Stomach smooth muscle (tissue), 2 donors: Measurements from ENCODE around the gene MAML3.

Experiments used
- H3K27ac ChIP-seq: one replicate; pipeline ENCODE4 v1.7.0; 2013; ENCODE audit warnings: mild to moderate bottlenecking, low read length, inconsistent platforms
- H3K27me3 ChIP-seq, 2 donors: one replicate each; pipeline ENCODE4 v1.7.0; 2013; ENCODE audit warnings: low read length in 2 of 2; ENCODE audit not compliant: insufficient read depth in 2 of 2, control insufficient read depth in 1 of 2
- H3K36me3 ChIP-seq, 2 donors: one replicate each; pipeline ENCODE4 v1.7.0; 2013; ENCODE audit warnings: low read length in 2 of 2; ENCODE audit not compliant: control insufficient read depth in 2 of 2, insufficient read depth in 2 of 2
- H3K4me1 ChIP-seq: one replicate; pipeline ENCODE4 v1.7.0; 2013; ENCODE audit warnings: low read length; ENCODE audit not compliant: control insufficient read depth, insufficient read depth
- H3K4me3 ChIP-seq, 2 donors: one replicate each; pipeline ENCODE4 v1.7.0; 2013; ENCODE audit warnings: low read length in 2 of 2
- H3K9ac ChIP-seq, 2 donors: one replicate each; pipeline ENCODE4 v1.7.0; 2013; ENCODE audit warnings: low read length in 2 of 2, mild to moderate bottlenecking in 1 of 2
- H3K9me3 ChIP-seq, 2 donors: one replicate each; pipeline ENCODE4 v1.7.0; 2013; ENCODE audit warnings: low read length in 2 of 2; ENCODE audit not compliant: control insufficient read depth in 2 of 2
- donor health status: healthy.
- donor health status: Pancreatic carcinoma.

The MAML3 gene

DNA sequence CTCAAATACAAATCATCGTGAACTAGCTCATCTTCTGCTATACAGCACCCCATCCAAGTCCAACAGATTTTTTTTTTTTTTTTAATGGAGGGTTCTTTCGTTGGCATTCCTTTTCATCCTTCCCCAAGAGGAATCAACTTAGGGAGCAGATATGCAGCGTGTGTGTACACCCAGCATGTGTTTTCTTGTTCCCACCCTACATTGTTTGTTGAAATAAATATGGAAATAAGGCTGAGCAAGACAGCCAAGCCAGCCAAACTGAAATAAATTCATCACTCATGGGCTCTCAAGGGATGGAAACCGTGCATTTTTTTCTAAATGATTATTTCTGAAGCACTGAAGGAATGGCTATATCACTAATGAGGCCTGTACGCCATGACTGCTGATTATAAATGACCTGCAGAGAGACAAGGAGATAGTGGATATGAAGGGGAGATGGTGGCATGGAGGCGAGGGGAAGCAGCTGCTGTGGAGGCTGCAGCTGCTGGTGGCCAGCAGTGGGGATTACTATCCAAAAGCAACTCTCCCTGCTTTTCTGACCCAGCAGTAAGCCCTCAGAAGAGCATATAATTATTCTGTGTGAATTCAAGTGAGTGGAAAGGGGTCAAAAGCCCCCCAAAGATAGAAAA, 314.5 kb downstream of the MAML3 start:
- Histone ChIP-seq H3K27me3 (no peaks in the 10 kb centered on the region), H3K4me1 (no peaks in the 10 kb centered on the region)

DNA sequence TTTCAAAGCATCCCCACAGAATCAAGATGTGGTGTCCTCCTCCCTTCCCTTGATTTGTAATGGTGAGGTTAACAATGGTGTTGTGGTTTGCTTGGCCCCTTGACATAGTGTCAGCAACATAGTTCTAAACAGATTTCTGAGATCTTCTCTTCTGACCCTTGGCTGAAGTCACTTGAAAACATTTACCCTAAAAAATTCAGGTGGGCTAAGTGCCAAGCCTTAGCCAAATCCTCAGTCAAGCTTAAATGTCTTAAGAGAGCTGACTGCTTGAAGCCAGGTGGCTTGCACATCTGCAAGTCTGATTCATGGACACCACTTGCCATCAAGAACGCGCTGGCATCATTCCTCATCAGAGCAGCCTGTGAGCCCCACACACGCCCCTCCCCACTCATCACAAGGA, 315.2 kb downstream of the MAML3 start:
- no peaks in the 10 kb centered on the region for H3K4me1 ChIP-seq
- H3K4me3 ChIP-seq = no peak overlapping the region
- H3K36me3 ChIP-seq = no peaks in the 10 kb centered on the region
- H3K9ac ChIP-seq = no peak overlapping the region
- no peaks in the 10 kb centered on the region for H3K27me3 ChIP-seq
- no peaks in the 10 kb centered on the region for H3K9me3 ChIP-seq
- H3K27ac ChIP-seq = no peak overlapping the region

More for the DNA sequence above, 314.5 kb downstream of the MAML3 start:
- Histone ChIP-seq H3K36me3 (no peaks in the 10 kb centered on the region), H3K9me3 (no peaks in the 10 kb centered on the region), H3K9ac (no peak overlapping the region), H3K4me3 (no peak overlapping the region), H3K27ac (no peak overlapping the region)

DNA sequence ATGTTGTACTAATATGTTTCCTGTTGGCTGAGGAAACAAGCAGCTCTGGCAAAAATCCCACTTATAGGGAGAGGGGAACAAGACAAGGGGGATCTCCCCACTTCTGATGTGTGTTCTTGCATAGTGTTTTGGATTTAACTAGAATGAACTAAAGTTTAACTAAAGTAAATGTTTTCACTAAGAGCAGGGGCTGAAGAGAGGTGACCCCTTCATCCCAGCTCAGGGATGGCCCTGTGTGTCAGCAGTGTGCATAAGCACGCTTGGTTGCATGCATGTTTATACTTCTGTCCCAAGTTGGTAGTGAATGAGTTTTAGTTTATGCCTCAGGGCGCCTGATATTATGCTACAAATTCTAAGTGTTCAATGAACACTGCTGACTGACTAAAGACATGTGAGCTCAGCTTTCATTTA, 319.0 kb downstream of the MAML3 start:
- Histone ChIP-seq H3K9ac (no peak overlapping the region), H3K9me3 (no peaks in the 10 kb centered on the region), H3K4me1 (no peaks in the 10 kb centered on the region), H3K4me3 (no peak overlapping the region), H3K36me3 (no peaks in the 10 kb centered on the region), H3K27me3 (no peaks in the 10 kb centered on the region), H3K27ac (no peak overlapping the region)

DNA sequence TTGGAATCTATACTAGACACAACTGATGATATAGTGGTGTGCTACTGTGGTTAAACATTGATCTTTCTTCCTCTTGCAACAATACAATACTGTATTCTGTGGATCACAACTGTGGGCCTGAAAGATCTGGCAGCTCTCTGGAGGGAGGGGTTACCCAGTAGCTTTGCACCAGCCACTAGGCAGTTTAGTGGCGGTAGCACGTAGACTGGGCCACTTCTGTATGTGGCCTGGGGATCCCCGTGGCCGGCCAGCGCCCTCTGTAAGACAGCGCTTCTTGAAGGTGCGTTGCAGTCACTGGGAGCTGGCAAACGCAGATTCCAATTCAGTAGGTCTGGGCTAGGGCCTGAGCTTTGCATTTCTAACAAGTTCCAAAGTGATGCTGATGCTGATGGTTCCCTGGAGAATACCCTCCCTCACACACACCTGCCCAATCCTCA, 319.7 kb downstream of the MAML3 start:
- Histone ChIP-seq H3K27ac (no peak overlapping the region), H3K9ac (no peak overlapping the region), H3K4me3 (no peak overlapping the region), H3K27me3 (no peaks in the 10 kb centered on the region), H3K9me3 (no peaks in the 10 kb centered on the region), H3K4me1 (no peaks in the 10 kb centered on the region), H3K36me3 (no peaks in the 10 kb centered on the region)

DNA sequence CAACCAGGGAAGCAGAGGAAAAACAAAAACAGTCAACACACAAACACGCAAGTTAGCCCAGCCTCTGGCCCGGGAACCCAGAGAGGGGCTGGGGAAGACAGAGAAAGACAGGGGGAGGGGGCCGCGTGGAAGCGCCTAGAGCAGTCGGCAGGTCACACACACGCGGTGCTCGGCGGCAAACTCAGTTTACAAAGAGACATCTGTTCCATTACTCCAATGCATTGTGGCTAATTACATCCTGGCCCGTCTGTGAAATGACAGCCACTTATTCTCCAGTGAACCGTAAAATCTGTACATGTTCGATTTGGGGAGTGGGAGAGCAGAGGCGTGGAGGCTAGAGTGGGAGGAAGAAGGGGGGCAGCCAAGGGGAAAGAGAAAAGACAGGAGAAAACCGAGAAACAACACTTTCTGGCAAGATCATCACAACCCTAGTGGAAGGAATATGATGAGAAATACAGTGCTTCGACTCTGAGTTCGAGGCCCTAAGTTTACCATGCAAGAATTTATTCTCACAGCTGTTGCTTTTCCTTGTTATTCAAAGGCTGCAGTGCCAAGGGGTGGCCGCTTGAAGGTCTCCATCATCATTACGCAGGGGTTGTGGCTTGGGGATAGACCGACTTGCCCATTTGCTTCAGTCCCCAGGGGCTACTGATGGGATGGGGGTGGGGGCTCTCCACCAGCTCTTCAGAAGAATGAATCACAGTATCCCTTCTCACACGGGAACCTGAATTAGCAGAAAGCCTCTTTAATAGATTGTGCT, 320.7 kb downstream of the MAML3 start:
- Histone ChIP-seq H3K9ac (no peak overlapping the region), H3K27me3 (no peaks in the 10 kb centered on the region), H3K27ac (no peak overlapping the region), H3K4me1 (no peaks in the 10 kb centered on the region), H3K4me3 (no peak overlapping the region), H3K36me3 (no peaks in the 10 kb centered on the region), H3K9me3 (no peaks in the 10 kb centered on the region)

DNA sequence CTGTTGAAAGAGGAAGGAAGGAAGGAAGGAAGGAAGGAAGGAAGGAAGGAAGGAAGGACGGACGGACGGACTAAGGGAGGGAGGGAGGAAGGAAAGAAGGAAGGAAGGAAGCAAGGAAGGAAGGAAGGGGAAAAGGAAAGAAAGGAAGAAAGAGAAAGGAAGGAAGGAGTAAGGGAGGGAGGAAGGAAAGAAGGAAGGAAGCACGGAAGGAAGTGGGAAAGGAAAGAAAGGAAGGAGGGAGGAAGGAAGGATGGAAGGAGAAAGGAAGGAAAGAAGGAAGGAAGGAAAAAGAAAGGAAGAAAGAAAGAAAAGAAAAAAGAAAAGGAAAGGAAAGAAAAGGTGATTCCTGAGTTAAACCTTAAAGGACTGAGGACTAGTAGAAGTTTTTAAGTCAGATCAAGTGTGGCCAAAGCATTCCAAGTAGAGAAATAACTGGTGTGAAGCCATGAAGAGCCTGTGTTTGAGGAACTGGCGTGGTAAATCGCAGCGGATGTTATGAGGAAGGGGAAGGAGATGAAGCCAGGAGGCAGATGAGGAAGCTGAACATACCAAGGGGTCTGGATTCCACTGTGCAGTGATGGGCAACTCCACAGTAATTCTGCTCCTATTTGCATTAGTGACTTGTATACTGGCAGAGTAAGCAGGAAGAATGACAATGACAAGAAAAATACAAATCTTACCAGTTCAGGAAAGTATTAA, 324.9 kb downstream of the MAML3 start:
- Histone ChIP-seq H3K4me1 (no peaks in the 10 kb centered on the region), H3K27ac (no peak overlapping the region), H3K27me3 (no peaks in the 10 kb centered on the region), H3K4me3 (no peak overlapping the region), H3K9me3 (no peaks in the 10 kb centered on the region), H3K9ac (no peak overlapping the region), H3K36me3 (no peaks in the 10 kb centered on the region)

DNA sequence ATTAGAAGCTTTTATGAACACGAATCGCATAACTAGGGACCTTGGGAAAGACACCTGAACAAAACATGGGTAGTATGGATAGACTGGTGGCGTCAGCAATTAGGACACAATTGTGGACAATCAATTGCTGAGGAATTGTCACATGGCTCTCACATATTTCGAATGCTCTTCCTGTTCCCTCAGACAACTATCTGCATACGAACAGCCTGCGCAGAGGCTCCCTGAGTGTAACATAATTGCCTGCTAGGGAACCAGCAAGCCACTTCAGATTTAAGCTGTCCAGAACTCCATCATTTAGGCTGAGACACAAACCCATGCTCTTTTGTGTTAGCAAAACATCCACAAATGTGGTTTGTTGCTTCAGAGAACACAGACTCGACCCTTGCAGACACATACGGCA, 327.6 kb downstream of the MAML3 start:
- no peaks in the 10 kb centered on the region for H3K9me3 ChIP-seq
- no peaks in the 10 kb centered on the region for H3K27me3 ChIP-seq
- no peak overlapping the region for H3K27ac ChIP-seq
- H3K9ac ChIP-seq = no peak overlapping the region
- no peaks in the 10 kb centered on the region for H3K36me3 ChIP-seq
- H3K4me1 ChIP-seq = no peaks in the 10 kb centered on the region
- no peak overlapping the region for H3K4me3 ChIP-seq

DNA sequence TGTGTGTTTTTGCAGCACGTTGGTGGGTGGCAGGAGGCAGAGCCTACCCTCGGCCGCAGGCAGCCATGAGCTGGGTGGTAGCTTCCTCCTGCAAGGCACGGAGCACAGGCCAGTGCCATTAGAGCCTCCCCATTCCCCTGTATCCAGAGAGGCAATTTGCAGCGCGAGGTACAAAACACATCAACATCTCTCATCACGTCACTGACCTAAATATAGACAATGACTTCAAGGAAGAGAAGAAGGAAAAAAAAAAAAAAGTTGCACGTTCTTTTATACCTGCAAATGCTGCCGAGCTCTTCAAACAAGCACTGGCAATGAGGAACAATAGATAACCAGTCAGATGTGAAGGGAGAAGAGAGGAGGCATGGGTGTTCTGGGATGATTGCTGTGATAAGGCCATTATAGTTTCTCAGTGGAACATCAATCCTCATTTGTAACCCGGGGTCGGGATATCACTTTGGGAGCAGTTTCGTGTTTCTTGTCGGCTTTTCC, 328.4 kb downstream of the MAML3 start:
- H3K27ac ChIP-seq = no peak overlapping the region

DNA sequence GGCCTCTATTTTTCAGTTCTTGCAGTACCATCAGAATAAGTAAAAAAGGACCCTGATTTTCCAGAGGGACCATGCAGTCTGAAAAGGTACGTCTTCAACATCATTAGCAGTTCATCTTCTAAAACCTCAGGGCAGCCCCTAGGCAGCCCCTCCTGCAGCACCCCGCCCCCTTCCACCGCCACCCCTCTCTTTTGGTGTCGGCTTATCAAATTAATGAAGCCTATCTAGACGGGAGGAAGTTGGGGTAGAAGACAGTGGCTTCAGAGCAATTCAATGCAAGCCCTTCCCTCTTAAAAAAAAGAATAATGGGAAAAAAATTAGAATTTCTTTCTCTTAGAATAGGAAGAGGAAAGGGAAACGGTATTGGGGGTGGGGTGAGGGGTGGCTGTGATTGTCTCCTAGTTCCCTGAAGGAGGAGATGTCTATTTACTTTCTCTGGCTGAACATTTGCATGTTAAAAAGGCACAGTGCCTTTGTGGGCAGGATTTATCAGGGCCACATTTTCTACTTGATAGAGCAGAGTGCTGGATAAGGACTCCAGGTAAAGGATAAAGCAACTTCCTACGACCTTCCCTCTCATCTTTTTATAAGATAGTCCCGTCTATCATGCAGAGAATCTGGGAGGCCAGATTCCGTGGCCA, 329.0 kb downstream of the MAML3 start:
- no peak overlapping the region for H3K27ac ChIP-seq

More for the DNA sequence above, 328.4 kb downstream of the MAML3 start:
- H3K27me3 ChIP-seq = no peaks in the 10 kb centered on the region
- no peaks in the 10 kb centered on the region for H3K36me3 ChIP-seq
- H3K9ac ChIP-seq = no peak overlapping the region
- no peak overlapping the region for H3K4me3 ChIP-seq
- no peaks in the 10 kb centered on the region for H3K4me1 ChIP-seq
- H3K9me3 ChIP-seq = no peaks in the 10 kb centered on the region

DNA sequence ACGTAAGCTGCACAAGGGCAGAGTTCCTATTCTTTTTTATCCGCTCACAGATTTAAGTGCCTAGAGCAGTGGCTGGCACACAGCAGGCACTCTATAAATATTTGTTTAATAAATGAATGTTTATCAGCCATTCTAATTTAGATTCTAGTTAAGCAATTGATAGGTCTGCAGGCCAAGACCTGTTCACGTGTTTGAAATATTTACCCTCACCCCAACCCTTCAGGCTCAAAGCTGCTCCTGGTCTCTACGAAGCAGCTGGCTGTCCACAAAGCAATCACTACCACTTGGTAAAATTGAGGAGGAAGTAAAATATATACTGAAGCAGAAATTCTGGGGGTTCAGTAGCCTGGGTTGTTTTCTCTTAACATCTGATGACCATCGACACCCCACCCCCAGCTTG, 330.2 kb downstream of the MAML3 start:
- no peaks in the 10 kb centered on the region for H3K36me3 ChIP-seq
- H3K27me3 ChIP-seq = no peaks in the 10 kb centered on the region
- H3K27ac ChIP-seq = no peak overlapping the region
- no peaks in the 10 kb centered on the region for H3K4me1 ChIP-seq
- no peak overlapping the region for H3K4me3 ChIP-seq
- H3K9ac ChIP-seq = no peak overlapping the region
- no peaks in the 10 kb centered on the region for H3K9me3 ChIP-seq

More for the DNA sequence above, 329.0 kb downstream of the MAML3 start:
- Histone ChIP-seq H3K9ac (no peak overlapping the region), H3K9me3 (no peaks in the 10 kb centered on the region), H3K4me1 (no peaks in the 10 kb centered on the region), H3K27me3 (no peaks in the 10 kb centered on the region), H3K4me3 (no peak overlapping the region), H3K36me3 (no peaks in the 10 kb centered on the region)
